ENCODE data around the gene DCHS1.

The DCHS1 gene

GRCh38 chr11:6637871-6638270 is 17.7 kb downstream of the DCHS1 start:
- no peak overlapping the region for H3K27ac ChIP-seq (ENCODE audit: low read depth in 2 of 2, low read length in 2 of 2)
- no peak overlapping the region for H3K4me3 ChIP-seq (ENCODE audit: low read length in 2 of 2)
- no peak overlapping the region for H3K9ac ChIP-seq (ENCODE audit: low read depth in 1 of 2, low read length in 2 of 2)
- peaks cover 0 to 2% of the 10 kb centered on the region in 2 donors for H3K36me3 ChIP-seq (ENCODE audit: control insufficient read depth in 2 of 2, insufficient read depth in 2 of 2, low read length in 2 of 2)
- H3K4me1 ChIP-seq (ENCODE audit: control insufficient read depth in 2 of 2, insufficient read depth in 2 of 2, low read length in 2 of 2): peaks cover 14 to 19% of the 10 kb centered on the region in 2 donors
- no peaks in the 10 kb centered on the region for H3K27me3 ChIP-seq (ENCODE audit: control insufficient read depth in 2 of 2, insufficient read depth in 2 of 2, low read length in 2 of 2)
- H3K9me3 ChIP-seq (ENCODE audit: control insufficient read depth in 2 of 2, low read length in 2 of 2): no peaks in the 10 kb centered on the region

- Histone ChIP-seq H3K36me3 (ENCODE audit: control insufficient read depth in 2 of 2, insufficient read depth in 2 of 2, low read length in 2 of 2) (peaks cover 0 to 3% of the 10 kb centered on the region in 2 donors), H3K9ac (ENCODE audit: low read depth in 1 of 2, low read length in 2 of 2) (no peak overlapping the region), H3K4me3 (ENCODE audit: low read length in 2 of 2) (no peak overlapping the region), H3K9me3 (ENCODE audit: control insufficient read depth in 2 of 2, low read length in 2 of 2) (no peaks in the 10 kb centered on the region), H3K27ac (ENCODE audit: low read depth in 2 of 2, low read length in 2 of 2) (no peak overlapping the region), H3K27me3 (ENCODE audit: control insufficient read depth in 2 of 2, insufficient read depth in 2 of 2, low read length in 2 of 2) (no peaks in the 10 kb centered on the region), H3K4me1 (ENCODE audit: control insufficient read depth in 2 of 2, insufficient read depth in 2 of 2, low read length in 2 of 2) (peaks cover 14 to 19% of the 10 kb centered on the region in 2 donors)
Measured at GRCh38 chr11:6636480-6636879, 19.1 kb downstream of the DCHS1 start.

GRCh38 chr11:6635082-6635932 is 20.3 kb downstream of the DCHS1 start:
- Histone ChIP-seq H3K36me3 (ENCODE audit: control insufficient read depth in 2 of 2, insufficient read depth in 2 of 2, low read length in 2 of 2) (peaks cover 0 to 3% of the 10 kb centered on the region in 2 donors), H3K27ac (ENCODE audit: low read depth in 2 of 2, low read length in 2 of 2) (peak overlapping the region; percentile 44 to 49), H3K4me3 (ENCODE audit: low read length in 2 of 2) (no peak overlapping the region), H3K4me1 (ENCODE audit: control insufficient read depth in 2 of 2, insufficient read depth in 2 of 2, low read length in 2 of 2) (peaks cover 14 to 19% of the 10 kb centered on the region in 2 donors), H3K9me3 (ENCODE audit: control insufficient read depth in 2 of 2, low read length in 2 of 2) (no peaks in the 10 kb centered on the region), H3K9ac (ENCODE audit: low read depth in 1 of 2, low read length in 2 of 2) (peak overlapping the region in 1 of 2 donors; percentile 2), H3K27me3 (ENCODE audit: control insufficient read depth in 2 of 2, insufficient read depth in 2 of 2, low read length in 2 of 2) (no peaks in the 10 kb centered on the region)

GRCh38 chr11:6634534-6634933 is 21.1 kb downstream of the DCHS1 start:
- peaks cover 14 to 19% of the 10 kb centered on the region in 2 donors for H3K4me1 ChIP-seq (ENCODE audit: control insufficient read depth in 2 of 2, insufficient read depth in 2 of 2, low read length in 2 of 2)
- H3K9ac ChIP-seq (ENCODE audit: low read depth in 1 of 2, low read length in 2 of 2): peak overlapping the region in 1 of 2 donors; percentile 2
- H3K27ac ChIP-seq (ENCODE audit: low read depth in 2 of 2, low read length in 2 of 2): no peak overlapping the region
- H3K27me3 ChIP-seq (ENCODE audit: control insufficient read depth in 2 of 2, insufficient read depth in 2 of 2, low read length in 2 of 2): no peaks in the 10 kb centered on the region
- H3K36me3 ChIP-seq (ENCODE audit: control insufficient read depth in 2 of 2, insufficient read depth in 2 of 2, low read length in 2 of 2): peaks cover 0 to 3% of the 10 kb centered on the region in 2 donors
- H3K9me3 ChIP-seq (ENCODE audit: control insufficient read depth in 2 of 2, low read length in 2 of 2): no peaks in the 10 kb centered on the region
- H3K4me3 ChIP-seq (ENCODE audit: low read length in 2 of 2): no peak overlapping the region

GRCh38 chr11:6633422-6634408 is 21.9 kb downstream of the DCHS1 start:
- Histone ChIP-seq H3K27ac (ENCODE audit: low read depth in 2 of 2, low read length in 2 of 2) (no peak overlapping the region), H3K36me3 (ENCODE audit: control insufficient read depth in 2 of 2, insufficient read depth in 2 of 2, low read length in 2 of 2) (peaks cover 0 to 7% of the 10 kb centered on the region in 2 donors), H3K4me3 (ENCODE audit: low read length in 2 of 2) (no peak overlapping the region), H3K4me1 (ENCODE audit: control insufficient read depth in 2 of 2, insufficient read depth in 2 of 2, low read length in 2 of 2) (peaks cover 14 to 19% of the 10 kb centered on the region in 2 donors), H3K27me3 (ENCODE audit: control insufficient read depth in 2 of 2, insufficient read depth in 2 of 2, low read length in 2 of 2) (no peaks in the 10 kb centered on the region), H3K9ac (ENCODE audit: low read depth in 1 of 2, low read length in 2 of 2) (no peak overlapping the region), H3K9me3 (ENCODE audit: control insufficient read depth in 2 of 2, low read length in 2 of 2) (no peaks in the 10 kb centered on the region)

DNA sequence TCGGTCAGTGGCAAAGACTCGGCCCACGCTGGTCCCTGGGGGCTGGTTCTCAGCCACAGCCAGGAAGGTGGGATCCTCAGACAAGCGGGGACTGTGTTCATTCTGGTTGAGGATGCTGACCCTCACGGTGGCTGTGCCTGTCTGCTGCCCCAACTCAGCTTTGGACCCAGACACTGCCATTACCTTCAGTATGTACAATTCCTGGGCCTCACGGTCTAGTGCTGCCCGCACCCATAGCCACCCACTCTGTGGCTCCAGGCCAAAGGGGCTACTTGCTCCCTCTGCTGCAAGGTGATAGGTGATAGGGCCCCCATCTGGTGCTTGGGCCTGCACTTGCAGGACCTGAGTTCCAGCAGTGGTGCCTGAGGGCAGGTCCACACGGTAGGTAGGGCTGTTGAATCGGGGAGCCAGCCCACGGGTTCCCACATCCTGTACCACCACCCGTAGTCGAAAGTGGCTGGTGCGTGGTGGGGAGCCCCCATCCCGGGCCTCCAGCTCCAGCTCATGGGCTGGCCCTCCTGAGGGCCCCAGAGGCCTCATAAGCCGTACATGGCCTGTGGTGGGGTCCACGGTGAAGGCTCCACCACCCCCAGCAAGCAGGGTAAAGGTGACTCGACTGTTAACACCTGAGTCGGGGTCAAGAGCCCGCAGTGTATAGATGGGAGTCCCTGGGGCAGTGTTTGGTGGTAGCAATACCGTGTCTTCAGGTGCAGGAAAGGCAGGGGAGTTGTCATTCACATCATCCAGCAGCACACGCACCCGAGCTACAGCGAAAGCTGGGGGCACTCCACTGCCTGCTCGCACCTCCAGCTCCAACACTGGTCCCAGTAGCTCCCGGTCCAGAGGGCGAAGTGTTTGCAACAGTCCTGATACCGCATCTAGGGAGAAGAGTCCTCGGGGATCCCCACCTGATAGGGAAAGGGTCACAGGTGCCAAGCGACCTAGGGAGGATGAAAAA is 23.2 kb downstream of the DCHS1 start:
- H3K9me3 ChIP-seq (ENCODE audit: control insufficient read depth in 2 of 2, low read length in 2 of 2): no peaks in the 10 kb centered on the region
- no peak overlapping the region for H3K9ac ChIP-seq (ENCODE audit: low read depth in 1 of 2, low read length in 2 of 2)
- peaks cover 0 to 10% of the 10 kb centered on the region in 2 donors for H3K36me3 ChIP-seq (ENCODE audit: control insufficient read depth in 2 of 2, insufficient read depth in 2 of 2, low read length in 2 of 2)
- peaks cover 12 to 14% of the 10 kb centered on the region in 2 donors for H3K4me1 ChIP-seq (ENCODE audit: control insufficient read depth in 2 of 2, insufficient read depth in 2 of 2, low read length in 2 of 2)
- H3K27ac ChIP-seq (ENCODE audit: low read depth in 2 of 2, low read length in 2 of 2): no peak overlapping the region
- H3K4me3 ChIP-seq (ENCODE audit: low read length in 2 of 2): no peak overlapping the region
- H3K27me3 ChIP-seq (ENCODE audit: control insufficient read depth in 2 of 2, insufficient read depth in 2 of 2, low read length in 2 of 2): no peaks in the 10 kb centered on the region

DNA sequence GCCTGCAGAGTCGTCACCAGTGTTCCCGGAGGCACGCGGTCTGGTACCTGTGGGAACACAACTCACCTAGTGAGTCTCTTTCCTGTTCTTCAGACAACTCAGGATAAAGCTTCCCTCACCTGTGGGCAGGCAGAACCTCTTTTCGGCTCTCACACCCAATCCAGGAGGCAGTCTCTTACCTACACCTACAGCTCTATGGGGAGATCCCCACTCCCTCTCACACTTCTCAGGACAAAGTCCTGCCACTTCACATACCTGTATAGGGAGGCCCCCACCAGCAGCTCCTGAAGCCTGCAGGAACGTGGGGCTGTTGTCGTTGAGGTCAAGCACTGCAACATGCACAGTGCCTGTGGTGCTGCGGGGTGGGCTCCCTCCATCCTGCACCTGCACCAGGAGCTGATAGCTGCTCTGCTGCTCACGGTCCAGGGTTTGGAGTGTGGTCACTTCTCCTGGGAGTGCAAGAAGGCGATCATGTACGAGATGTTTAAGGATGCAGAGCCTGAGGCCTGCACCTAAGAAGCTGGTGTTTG is 24.2 kb downstream of the DCHS1 start:
- peaks cover 12 to 14% of the 10 kb centered on the region in 2 donors for H3K4me1 ChIP-seq (ENCODE audit: control insufficient read depth in 2 of 2, insufficient read depth in 2 of 2, low read length in 2 of 2)
- peaks cover 0 to 10% of the 10 kb centered on the region in 2 donors for H3K36me3 ChIP-seq (ENCODE audit: control insufficient read depth in 2 of 2, insufficient read depth in 2 of 2, low read length in 2 of 2)
- H3K27me3 ChIP-seq (ENCODE audit: control insufficient read depth in 2 of 2, insufficient read depth in 2 of 2, low read length in 2 of 2): no peaks in the 10 kb centered on the region
- H3K9ac ChIP-seq (ENCODE audit: low read depth in 1 of 2, low read length in 2 of 2): no peak overlapping the region
- H3K9me3 ChIP-seq (ENCODE audit: control insufficient read depth in 2 of 2, low read length in 2 of 2): no peaks in the 10 kb centered on the region
- H3K27ac ChIP-seq (ENCODE audit: low read depth in 2 of 2, low read length in 2 of 2): no peak overlapping the region
- H3K4me3 ChIP-seq (ENCODE audit: low read length in 2 of 2): no peak overlapping the region

DNA sequence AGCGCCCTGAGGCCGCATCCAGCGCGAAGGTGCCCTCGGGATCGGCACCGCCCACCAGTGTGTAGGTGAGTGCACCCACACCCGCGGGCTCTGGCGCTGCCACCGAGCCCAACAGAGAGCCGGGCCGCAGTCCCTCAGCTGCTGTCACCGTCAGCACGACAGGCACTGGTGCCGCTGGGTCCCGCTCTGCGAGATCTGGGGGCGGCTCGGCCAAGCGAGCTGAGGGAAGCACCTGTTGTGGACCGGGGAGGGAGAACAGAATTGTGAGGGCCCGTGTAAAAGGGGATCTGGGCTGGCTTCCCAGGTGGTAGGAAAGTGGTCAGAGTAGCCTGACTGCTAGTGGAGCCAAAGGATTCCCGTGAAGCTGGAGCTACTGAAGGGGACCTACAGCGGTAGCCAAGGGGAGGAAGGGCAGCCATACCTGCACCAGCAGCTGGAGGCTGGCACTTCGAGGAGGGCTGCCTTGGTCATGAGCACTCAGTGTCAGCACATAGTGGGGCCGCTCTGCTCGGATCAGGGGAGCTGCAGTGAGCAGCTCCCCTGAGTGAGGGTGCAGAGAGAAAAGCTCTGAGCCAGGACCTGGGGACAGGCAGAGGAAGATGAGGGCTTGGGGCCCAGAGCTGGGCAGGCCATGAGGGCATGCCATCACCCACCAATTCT is 24.8 kb downstream of the DCHS1 start:
- peaks cover 10 to 12% of the 10 kb centered on the region in 2 donors for H3K4me1 ChIP-seq (ENCODE audit: control insufficient read depth in 2 of 2, insufficient read depth in 2 of 2, low read length in 2 of 2)
- H3K9ac ChIP-seq (ENCODE audit: low read depth in 1 of 2, low read length in 2 of 2): no peak overlapping the region
- no peaks in the 10 kb centered on the region for H3K9me3 ChIP-seq (ENCODE audit: control insufficient read depth in 2 of 2, low read length in 2 of 2)
- H3K27me3 ChIP-seq (ENCODE audit: control insufficient read depth in 2 of 2, insufficient read depth in 2 of 2, low read length in 2 of 2): no peaks in the 10 kb centered on the region
- H3K36me3 ChIP-seq (ENCODE audit: control insufficient read depth in 2 of 2, insufficient read depth in 2 of 2, low read length in 2 of 2): peaks cover 0 to 10% of the 10 kb centered on the region in 2 donors
- H3K27ac ChIP-seq (ENCODE audit: low read depth in 2 of 2, low read length in 2 of 2): no peak overlapping the region
- H3K4me3 ChIP-seq (ENCODE audit: low read length in 2 of 2): peak overlapping the region; percentile 13 to 19

Measured in mucosa of rectum (tissue), 2 donors.